HEK293 (cell line): ENCODE results near the gene NEK1.

Experiments
- ATF2 ChIP-seq: fragments of 450-650 bp; formaldehyde crosslinking; IDR thresholded peaks from 2 replicates; pipeline ENCODE4 v1.5.1; 2016; ENCODE audit warnings: missing biosample characterization, missing genetic modification characterization, low read depth
- CTCF ChIP-seq: fragments of 450-650 bp; formaldehyde crosslinking; IDR thresholded peaks from 2 replicates; pipeline ENCODE4 v1.5.1; 2016; ENCODE audit warnings: missing biosample characterization, missing genetic modification characterization
- MZF1 ChIP-seq: fragments of 450-650 bp; formaldehyde crosslinking; IDR thresholded peaks from 2 replicates; pipeline ENCODE4 v1.5.1; 2017; ENCODE audit warnings: missing biosample characterization, missing genetic modification characterization, borderline replicate concordance
- ZBTB20 ChIP-seq: fragments of 450-650 bp; formaldehyde crosslinking; IDR thresholded peaks from 2 replicates; pipeline ENCODE4 v1.5.1; 2016; ENCODE audit warnings: missing biosample characterization, missing genetic modification characterization
- ZNF175 ChIP-seq: fragments of 450-650 bp; formaldehyde crosslinking; IDR thresholded peaks from 2 replicates; pipeline ENCODE4 v1.5.1; 2016; ENCODE audit warnings: missing biosample characterization, missing genetic modification characterization
- ZNF391 ChIP-seq: fragments of 450-650 bp; formaldehyde crosslinking; IDR thresholded peaks from 2 replicates; pipeline ENCODE4 v1.5.1; 2016; ENCODE audit warnings: low read depth, missing biosample characterization, missing genetic modification characterization, borderline replicate concordance
- ZNF529 ChIP-seq: fragments of 450-650 bp; formaldehyde crosslinking; IDR thresholded peaks from 2 replicates; pipeline ENCODE4 v1.5.1; 2017; ENCODE audit warnings: missing genetic modification characterization, missing biosample characterization; ENCODE audit not compliant: insufficient replicate concordance
- ZNF558 ChIP-seq: fragments of 450-650 bp; formaldehyde crosslinking; IDR thresholded peaks from 2 replicates; pipeline ENCODE4 v1.5.1; 2016; ENCODE audit warnings: missing biosample characterization, missing genetic modification characterization
- ZNF571 ChIP-seq: fragments of 450-650 bp; formaldehyde crosslinking; IDR thresholded peaks from 2 replicates; pipeline ENCODE4 v1.5.0; 2017; ENCODE audit warnings: missing biosample characterization, missing genetic modification characterization
- ZNF76 ChIP-seq: fragments of 450-650 bp; formaldehyde crosslinking; IDR thresholded peaks from 2 replicates; pipeline ENCODE4; 2016; ENCODE audit warnings: low read depth, missing biosample characterization, missing genetic modification characterization, borderline replicate concordance
- ZNF777 ChIP-seq: fragments of 450-650 bp; formaldehyde crosslinking; IDR thresholded peaks from 2 replicates; pipeline ENCODE4 v1.5.1; 2017; ENCODE audit warnings: missing biosample characterization, missing genetic modification characterization, borderline replicate concordance
- TF ChIP-seq, protein P1 (sequence below): fragments of 450-650 bp; formaldehyde crosslinking; IDR thresholded peaks from 2 replicates; pipeline ENCODE4 v1.5.1; 2016; ENCODE audit warnings: missing biosample characterization, missing genetic modification characterization
- TF ChIP-seq, protein P2 (sequence below): fragments of 450-650 bp; formaldehyde crosslinking; IDR thresholded peaks from 2 replicates; pipeline ENCODE4 v1.5.1; 2016; ENCODE audit warnings: missing biosample characterization, missing genetic modification characterization
- TF ChIP-seq, protein P3 (sequence below): IDR thresholded peaks from 2 replicates; pipeline ENCODE4 v1.6.1; 2011; ENCODE audit warnings: mild to moderate bottlenecking, low read depth, low read length, borderline replicate concordance

DNA sequence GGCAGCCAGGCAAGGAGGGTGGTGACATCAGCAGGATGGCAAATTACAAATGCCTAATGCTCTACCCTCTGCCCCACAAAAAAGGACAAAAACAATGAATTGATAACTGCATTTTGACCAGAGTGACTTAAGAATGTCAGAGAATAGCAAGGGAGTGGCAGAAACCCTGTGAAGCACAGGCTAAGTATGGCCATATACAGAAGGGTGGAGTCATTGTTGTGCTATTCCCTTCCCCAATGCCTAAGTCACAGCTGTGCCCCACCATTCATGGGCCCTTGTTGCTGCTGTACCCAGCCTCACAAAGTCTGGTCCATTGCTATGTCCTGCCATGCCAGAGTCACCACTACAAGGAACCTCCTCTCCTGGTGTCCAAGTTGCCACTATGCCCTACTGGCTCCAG is 123.1 kb downstream of the NEK1 start:
- TF ChIP-seq, protein P1, sequence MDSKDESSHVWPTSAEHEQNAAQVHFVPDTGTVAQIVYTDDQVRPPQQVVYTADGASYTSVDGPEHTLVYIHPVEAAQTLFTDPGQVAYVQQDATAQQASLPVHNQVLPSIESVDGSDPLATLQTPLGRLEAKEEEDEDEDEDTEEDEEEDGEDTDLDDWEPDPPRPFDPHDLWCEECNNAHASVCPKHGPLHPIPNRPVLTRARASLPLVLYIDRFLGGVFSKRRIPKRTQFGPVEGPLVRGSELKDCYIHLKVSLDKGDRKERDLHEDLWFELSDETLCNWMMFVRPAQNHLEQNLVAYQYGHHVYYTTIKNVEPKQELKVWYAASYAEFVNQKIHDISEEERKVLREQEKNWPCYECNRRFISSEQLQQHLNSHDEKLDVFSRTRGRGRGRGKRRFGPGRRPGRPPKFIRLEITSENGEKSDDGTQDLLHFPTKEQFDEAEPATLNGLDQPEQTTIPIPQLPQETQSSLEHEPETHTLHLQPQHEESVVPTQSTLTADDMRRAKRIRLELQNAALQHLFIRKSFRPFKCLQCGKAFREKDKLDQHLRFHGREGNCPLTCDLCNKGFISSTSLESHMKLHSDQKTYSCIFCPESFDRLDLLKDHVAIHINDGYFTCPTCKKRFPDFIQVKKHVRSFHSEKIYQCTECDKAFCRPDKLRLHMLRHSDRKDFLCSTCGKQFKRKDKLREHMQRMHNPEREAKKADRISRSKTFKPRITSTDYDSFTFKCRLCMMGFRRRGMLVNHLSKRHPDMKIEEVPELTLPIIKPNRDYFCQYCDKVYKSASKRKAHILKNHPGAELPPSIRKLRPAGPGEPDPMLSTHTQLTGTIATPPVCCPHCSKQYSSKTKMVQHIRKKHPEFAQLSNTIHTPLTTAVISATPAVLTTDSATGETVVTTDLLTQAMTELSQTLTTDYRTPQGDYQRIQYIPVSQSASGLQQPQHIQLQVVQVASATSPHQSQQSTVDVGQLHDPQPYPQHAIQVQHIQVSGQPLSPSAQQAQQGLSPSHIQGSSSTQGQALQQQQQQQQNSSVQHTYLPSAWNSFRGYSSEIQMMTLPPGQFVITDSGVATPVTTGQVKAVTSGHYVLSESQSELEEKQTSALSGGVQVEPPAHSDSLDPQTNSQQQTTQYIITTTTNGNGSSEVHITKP (tag by site-specific recombination), result no peak
- TF ChIP-seq CTCF (tag by site-specific recombination) (no peak), ATF2 (tag by site-specific recombination) (no peak), ZNF529 (tag by site-specific recombination) (no peak), ZNF76 (tag by site-specific recombination) (no peak), ZNF175 (no peak), ZBTB20 (no peak), MZF1 (no peak), ZNF777 (tag by site-specific recombination) (no peak), ZNF571 (tag by site-specific recombination) (no peak), ZNF391 (tag by site-specific recombination) (no peak), ZNF558 (tag by site-specific recombination) (no peak)
- TF ChIP-seq, protein P2, sequence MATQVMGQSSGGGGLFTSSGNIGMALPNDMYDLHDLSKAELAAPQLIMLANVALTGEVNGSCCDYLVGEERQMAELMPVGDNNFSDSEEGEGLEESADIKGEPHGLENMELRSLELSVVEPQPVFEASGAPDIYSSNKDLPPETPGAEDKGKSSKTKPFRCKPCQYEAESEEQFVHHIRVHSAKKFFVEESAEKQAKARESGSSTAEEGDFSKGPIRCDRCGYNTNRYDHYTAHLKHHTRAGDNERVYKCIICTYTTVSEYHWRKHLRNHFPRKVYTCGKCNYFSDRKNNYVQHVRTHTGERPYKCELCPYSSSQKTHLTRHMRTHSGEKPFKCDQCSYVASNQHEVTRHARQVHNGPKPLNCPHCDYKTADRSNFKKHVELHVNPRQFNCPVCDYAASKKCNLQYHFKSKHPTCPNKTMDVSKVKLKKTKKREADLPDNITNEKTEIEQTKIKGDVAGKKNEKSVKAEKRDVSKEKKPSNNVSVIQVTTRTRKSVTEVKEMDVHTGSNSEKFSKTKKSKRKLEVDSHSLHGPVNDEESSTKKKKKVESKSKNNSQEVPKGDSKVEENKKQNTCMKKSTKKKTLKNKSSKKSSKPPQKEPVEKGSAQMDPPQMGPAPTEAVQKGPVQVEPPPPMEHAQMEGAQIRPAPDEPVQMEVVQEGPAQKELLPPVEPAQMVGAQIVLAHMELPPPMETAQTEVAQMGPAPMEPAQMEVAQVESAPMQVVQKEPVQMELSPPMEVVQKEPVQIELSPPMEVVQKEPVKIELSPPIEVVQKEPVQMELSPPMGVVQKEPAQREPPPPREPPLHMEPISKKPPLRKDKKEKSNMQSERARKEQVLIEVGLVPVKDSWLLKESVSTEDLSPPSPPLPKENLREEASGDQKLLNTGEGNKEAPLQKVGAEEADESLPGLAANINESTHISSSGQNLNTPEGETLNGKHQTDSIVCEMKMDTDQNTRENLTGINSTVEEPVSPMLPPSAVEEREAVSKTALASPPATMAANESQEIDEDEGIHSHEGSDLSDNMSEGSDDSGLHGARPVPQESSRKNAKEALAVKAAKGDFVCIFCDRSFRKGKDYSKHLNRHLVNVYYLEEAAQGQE (tag by site-specific recombination), result no peak
- TF ChIP-seq, protein P3, sequence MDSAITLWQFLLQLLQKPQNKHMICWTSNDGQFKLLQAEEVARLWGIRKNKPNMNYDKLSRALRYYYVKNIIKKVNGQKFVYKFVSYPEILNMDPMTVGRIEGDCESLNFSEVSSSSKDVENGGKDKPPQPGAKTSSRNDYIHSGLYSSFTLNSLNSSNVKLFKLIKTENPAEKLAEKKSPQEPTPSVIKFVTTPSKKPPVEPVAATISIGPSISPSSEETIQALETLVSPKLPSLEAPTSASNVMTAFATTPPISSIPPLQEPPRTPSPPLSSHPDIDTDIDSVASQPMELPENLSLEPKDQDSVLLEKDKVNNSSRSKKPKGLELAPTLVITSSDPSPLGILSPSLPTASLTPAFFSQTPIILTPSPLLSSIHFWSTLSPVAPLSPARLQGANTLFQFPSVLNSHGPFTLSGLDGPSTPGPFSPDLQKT, result no peak
